HepG2 (cell line): ENCODE data around the gene SLC38A3. TPM values are rescaled to one million over a fixed set of nuclear protein-coding genes. Genes with fewer than 3 reads are reported as not detected.

Source experiments
- ATAC-seq: fragments of 200-7000 bp; cut with Tn5 transposase; 3 replicates; pipeline ENCODE4 v1.9.1; 2020; ENCODE audit warnings: mild to moderate bottlenecking, moderate library complexity
- BruUV-seq: library from RNA; stranded (reverse); fragments of 400-500 nt; replicated peaks from 2 replicates; lab custom pipeline; 2021; lab: Mats Ljungman, UMichigan
- CTCF ChIA-PET: fragments of 300-600 bp; formaldehyde crosslinking; extraction: SDS; loops from one replicate; lab custom pipeline; 2021; ENCODE audit warnings: low total read pairs, inconsistent platforms, low intra/inter-chr PET ratio; lab: Yijun Ruan, JAX
- POLR2A ChIA-PET: fragments of 350-600 bp; sonication (Branson Sonifier 250); formaldehyde crosslinking; loops from one replicate; lab custom pipeline; 2020; ENCODE audit warnings: antibody characterized with exemption, inconsistent platforms; lab: Yijun Ruan, JAX
- DNase-seq: peaks from one replicate; pipeline ENCODE4 v3.0.0-alpha.2; 2015; ENCODE audit warnings: low spot score
- FAIRE-seq: peaks from 3 replicates; lab custom pipeline; 2011; peaks lifted over from hg19 to GRCh38; lab: Jason Lieb, UNC
- H2AFZ ChIP-seq: one replicate; pipeline ENCODE4 v1.6.1; 2011; ENCODE audit warnings: low read length, inconsistent platforms
- H3K27ac ChIP-seq: fragments of 300-600 bp; 3 replicates; pipeline ENCODE4 v1.8.0; 2011; ENCODE audit warnings: mixed run types, mild to moderate bottlenecking, mixed read lengths, low read length, inconsistent platforms; ENCODE audit not compliant: insufficient read depth; ENCODE audit errors: extremely low read length
- H3K27me3 ChIP-seq, 2 experiments: fragments of 200-600 bp in 1 of 2; 2 replicates in 1 of 2; 3 replicates in 1 of 2; pipeline versions ENCODE4 v1.6.0 to v1.8.0; 2011; ENCODE audit warnings: low read length in 2 of 2, mild to moderate bottlenecking in 2 of 2, moderate library complexity in 2 of 2, inconsistent platforms in 1 of 2; ENCODE audit not compliant: insufficient read depth in 2 of 2, control insufficient read depth in 1 of 2
- H3K36me3 ChIP-seq, 2 experiments: fragments of 200-600 bp in 1 of 2; replicated peaks in 1 of 2; 2 replicates in 1 of 2; 3 replicates in 1 of 2; pipeline versions ENCODE4 v1.5.1 to v1.8.0; 2011; ENCODE audit warnings: low read length in 2 of 2, inconsistent platforms in 1 of 2; ENCODE audit not compliant: insufficient read depth in 2 of 2, control insufficient read depth in 1 of 2
- H3K4me1 ChIP-seq: 2 replicates; pipeline ENCODE4 v1.5.1; 2012; ENCODE audit warnings: low read length, inconsistent platforms; ENCODE audit not compliant: insufficient read depth
- H3K4me2 ChIP-seq: 2 replicates; pipeline ENCODE4 v1.6.0; 2011; ENCODE audit warnings: low read depth, low read length, inconsistent platforms
- H3K4me3 ChIP-seq, 3 experiments: fragments of 200-600 bp in 1 of 3; sonication (generic), shearing (Covaris generic) in 1 of 3; replicated peaks in 1 of 3; 2 replicates each; pipeline ENCODE4 v1.5.1; 2011 to 2016; ENCODE audit warnings: low read length in 3 of 3, inconsistent platforms in 2 of 3, low read depth in 2 of 3, mild to moderate bottlenecking in 2 of 3, control low read depth in 1 of 3, mixed read lengths in 1 of 3; ENCODE audit not compliant: insufficient read depth in 1 of 3
- H3K79me2 ChIP-seq: one replicate; pipeline ENCODE4 v1.6.1; 2011; ENCODE audit warnings: low read length, inconsistent platforms; ENCODE audit not compliant: insufficient read depth
- H3K9ac ChIP-seq: 2 replicates; pipeline ENCODE4 v1.6.0; 2011; ENCODE audit warnings: mild to moderate bottlenecking, low read depth, low read length, inconsistent platforms; ENCODE audit not compliant: insufficient read depth
- H3K9me3 ChIP-seq: 2 replicates; pipeline ENCODE4 v1.5.1; 2012; ENCODE audit warnings: mild to moderate bottlenecking, low read length
- H4K20me1 ChIP-seq: 2 replicates; pipeline ENCODE4 v1.6.0; 2011; ENCODE audit warnings: inconsistent platforms, mild to moderate bottlenecking, low read length, moderate library complexity; ENCODE audit not compliant: insufficient read depth
- IRX3 ChIP-seq: sonication (generic); formaldehyde crosslinking; IDR thresholded peaks from 2 replicates; pipeline ENCODE4 v1.8.1; 2023; ENCODE audit warnings: mild to moderate bottlenecking, low read depth, missing genetic modification reagents, borderline replicate concordance
- JUND ChIP-seq: sonication (generic); formaldehyde crosslinking; IDR thresholded peaks from 2 replicates; pipeline ENCODE4 v1.8.0; 2022; ENCODE audit warnings: mild to moderate bottlenecking, missing genetic modification reagents
- MAX ChIP-seq: IDR thresholded peaks from 2 replicates; pipeline ENCODE4 v1.6.1; 2012; ENCODE audit warnings: inconsistent platforms
- MEF2D ChIP-seq: sonication (generic); formaldehyde crosslinking; IDR thresholded peaks from 2 replicates; pipeline ENCODE4 v1.5.1; 2020; ENCODE audit warnings: mild to moderate bottlenecking, missing genetic modification reagents
- NR2C2 ChIP-seq: sonication (generic); formaldehyde crosslinking; IDR thresholded peaks from 2 replicates; pipeline ENCODE4 v1.4.0; 2020; ENCODE audit warnings: missing genetic modification reagents, mild to moderate bottlenecking, moderate library complexity, borderline replicate concordance
- RXRA ChIP-seq: sonication (generic); formaldehyde crosslinking; IDR thresholded peaks from 2 replicates; pipeline ENCODE4 v1.5.1; 2020; ENCODE audit warnings: missing genetic modification reagents
- TCF7L2 ChIP-seq: IDR thresholded peaks from 2 replicates; pipeline ENCODE4 v1.6.1; 2011; ENCODE audit warnings: mild to moderate bottlenecking, low read depth, low read length, moderate library complexity
- THAP11 ChIP-seq: IDR thresholded peaks from 2 replicates; pipeline ENCODE4 v1.6.1; 2016; ENCODE audit warnings: missing biosample characterization, missing genetic modification reagents
- TRIM24 ChIP-seq: sonication (generic); formaldehyde crosslinking; IDR thresholded peaks from 2 replicates; pipeline ENCODE4 v1.8.0; 2022; ENCODE audit warnings: mild to moderate bottlenecking, missing genetic modification reagents
- ZNF776 ChIP-seq: sonication (generic); formaldehyde crosslinking; IDR thresholded peaks from 2 replicates; pipeline ENCODE4 v1.4.0; 2020; ENCODE audit warnings: mild to moderate bottlenecking, missing genetic modification reagents
- ZSCAN9 ChIP-seq: IDR thresholded peaks from 2 replicates; pipeline ENCODE4 v1.6.1; 2016; ENCODE audit warnings: borderline replicate concordance
- WGBS: methylation state at CpG from one replicate; pipeline ENCODE4 v1.1.6; 2017; ENCODE audit warnings: low lambda C conversion rate; 5-methylcytosine and 5-hydroxymethylcytosine counted together
- in situ Hi-C: cut with HindIII; loops from 2 replicates; pipeline ENCODE4 v1.10.0; 2017; ENCODE audit warnings: low pct_unique_long_range_greater_than_20kb; ENCODE audit not compliant: extremely low pct_ligation_motif_present
- intact Hi-C: fragments of 100-400 bp; cut with micrococcal nuclease; formaldehyde crosslinking; loops from one replicate; pipeline ENCODE4 v1.10.0; 2022; ENCODE audit not compliant: unreplicated experiment
- polyA plus RNA-seq, 8 experiments: library from polyadenylated mRNA; depleted of rRNA in 3 of 8; stranded (reverse) in 7 of 8; unstranded in 1 of 8; fragments of >200 nt; fragmentation: Illumina TruSeq in 4 of 8; extraction: Trizol in 4 of 8; gene quantifications; 2 replicates each; pipeline versions ENCODE4 v1.2.1 to v1.2.3, GENCODE V29; 2011 to 2016; ENCODE audit warnings: low read depth in 4 of 8, missing spikeins in 1 of 8, mixed read lengths in 1 of 8; ENCODE audit not compliant: insufficient read depth in 1 of 8
- total RNA-seq, 5 experiments: library from RNA; depleted of rRNA; stranded (reverse); fragments of >200 nt; fragmentation: Illumina TruSeq; extraction: Trizol; gene quantifications; 2 replicates each; pipeline ENCODE4 v1.2.3, GENCODE V29; 2016; ENCODE audit warnings: low read depth in 1 of 5
- TF ChIP-seq, protein P1 (sequence below): sonication (generic); formaldehyde crosslinking; IDR thresholded peaks from 2 replicates; pipeline ENCODE4 v1.4.0; 2020; ENCODE audit warnings: missing genetic modification reagents
- TF ChIP-seq, protein P2 (sequence below): sonication (generic); formaldehyde crosslinking; IDR thresholded peaks from 2 replicates; pipeline ENCODE4 v1.4.0; 2020; ENCODE audit warnings: low read depth, missing genetic modification reagents
- TF ChIP-seq, protein P3 (sequence below): sonication (generic); formaldehyde crosslinking; IDR thresholded peaks from 2 replicates; pipeline ENCODE4 v1.4.0; 2020; ENCODE audit warnings: missing genetic modification reagents
- TF ChIP-seq, protein P4 (sequence below): sonication (generic); formaldehyde crosslinking; IDR thresholded peaks from 2 replicates; pipeline ENCODE4 v1.8.1; 2023; ENCODE audit warnings: mild to moderate bottlenecking, missing genetic modification reagents

The SLC38A3 gene
- total and polyA plus RNA-seq, 2 of the 13 experiments (the other 11 are each of a cell fraction or from before 2014, with no cell fraction given): 29.8 to 164 TPM

DNA sequence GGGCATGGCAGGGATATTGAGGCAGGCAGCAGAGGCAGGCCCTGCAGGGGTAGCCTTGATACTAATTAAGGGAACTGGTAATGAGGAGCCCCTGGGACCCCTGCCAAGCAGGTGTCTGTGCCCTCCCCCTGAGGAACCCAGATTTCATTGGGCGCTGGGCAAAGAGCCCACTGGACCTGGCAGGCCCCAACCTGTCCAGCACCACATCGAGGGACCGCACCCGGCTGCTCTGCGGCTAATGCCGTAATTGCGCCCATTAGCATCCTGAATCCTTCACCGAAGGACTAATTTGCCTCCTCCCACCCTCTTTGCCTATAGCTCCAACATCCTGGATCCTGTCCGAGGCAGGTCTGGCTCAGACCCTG, 50.2 kb downstream of the SLC38A3 start:
- Histone ChIP-seq H3K27me3 (no peaks in the 10 kb centered on the region), H3K9me3 (no peaks in the 10 kb centered on the region), H3K36me3 (peaks cover 16 to 34% of the 10 kb centered on the region in 2 experiments), H3K4me2 (no peak overlapping the region), H3K9ac (no peak overlapping the region), H3K79me2 (no peaks in the 10 kb centered on the region), H4K20me1 (no peaks in the 10 kb centered on the region), H3K4me1 (peaks cover 17% of the 10 kb centered on the region), H3K27ac (no peak overlapping the region), H2AFZ (no peak overlapping the region), H3K4me3 (no peak overlapping the region)
- TF ChIP-seq, protein P1, sequence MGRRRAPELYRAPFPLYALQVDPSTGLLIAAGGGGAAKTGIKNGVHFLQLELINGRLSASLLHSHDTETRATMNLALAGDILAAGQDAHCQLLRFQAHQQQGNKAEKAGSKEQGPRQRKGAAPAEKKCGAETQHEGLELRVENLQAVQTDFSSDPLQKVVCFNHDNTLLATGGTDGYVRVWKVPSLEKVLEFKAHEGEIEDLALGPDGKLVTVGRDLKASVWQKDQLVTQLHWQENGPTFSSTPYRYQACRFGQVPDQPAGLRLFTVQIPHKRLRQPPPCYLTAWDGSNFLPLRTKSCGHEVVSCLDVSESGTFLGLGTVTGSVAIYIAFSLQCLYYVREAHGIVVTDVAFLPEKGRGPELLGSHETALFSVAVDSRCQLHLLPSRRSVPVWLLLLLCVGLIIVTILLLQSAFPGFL (CRISPR knock-in tag): no peak
- TF ChIP-seq MAX (no peak), MEF2D (CRISPR knock-in tag) (no peak), ZSCAN9 (CRISPR knock-in tag) (no peak), JUND (CRISPR knock-in tag) (no peak), ZNF776 (CRISPR knock-in tag) (no peak), TRIM24 (CRISPR knock-in tag) (no peak), THAP11 (no peak), RXRA (no peak), IRX3 (no peak), NR2C2 (CRISPR knock-in tag) (no peak), TCF7L2 (no peak)
- TF ChIP-seq, protein P2, sequence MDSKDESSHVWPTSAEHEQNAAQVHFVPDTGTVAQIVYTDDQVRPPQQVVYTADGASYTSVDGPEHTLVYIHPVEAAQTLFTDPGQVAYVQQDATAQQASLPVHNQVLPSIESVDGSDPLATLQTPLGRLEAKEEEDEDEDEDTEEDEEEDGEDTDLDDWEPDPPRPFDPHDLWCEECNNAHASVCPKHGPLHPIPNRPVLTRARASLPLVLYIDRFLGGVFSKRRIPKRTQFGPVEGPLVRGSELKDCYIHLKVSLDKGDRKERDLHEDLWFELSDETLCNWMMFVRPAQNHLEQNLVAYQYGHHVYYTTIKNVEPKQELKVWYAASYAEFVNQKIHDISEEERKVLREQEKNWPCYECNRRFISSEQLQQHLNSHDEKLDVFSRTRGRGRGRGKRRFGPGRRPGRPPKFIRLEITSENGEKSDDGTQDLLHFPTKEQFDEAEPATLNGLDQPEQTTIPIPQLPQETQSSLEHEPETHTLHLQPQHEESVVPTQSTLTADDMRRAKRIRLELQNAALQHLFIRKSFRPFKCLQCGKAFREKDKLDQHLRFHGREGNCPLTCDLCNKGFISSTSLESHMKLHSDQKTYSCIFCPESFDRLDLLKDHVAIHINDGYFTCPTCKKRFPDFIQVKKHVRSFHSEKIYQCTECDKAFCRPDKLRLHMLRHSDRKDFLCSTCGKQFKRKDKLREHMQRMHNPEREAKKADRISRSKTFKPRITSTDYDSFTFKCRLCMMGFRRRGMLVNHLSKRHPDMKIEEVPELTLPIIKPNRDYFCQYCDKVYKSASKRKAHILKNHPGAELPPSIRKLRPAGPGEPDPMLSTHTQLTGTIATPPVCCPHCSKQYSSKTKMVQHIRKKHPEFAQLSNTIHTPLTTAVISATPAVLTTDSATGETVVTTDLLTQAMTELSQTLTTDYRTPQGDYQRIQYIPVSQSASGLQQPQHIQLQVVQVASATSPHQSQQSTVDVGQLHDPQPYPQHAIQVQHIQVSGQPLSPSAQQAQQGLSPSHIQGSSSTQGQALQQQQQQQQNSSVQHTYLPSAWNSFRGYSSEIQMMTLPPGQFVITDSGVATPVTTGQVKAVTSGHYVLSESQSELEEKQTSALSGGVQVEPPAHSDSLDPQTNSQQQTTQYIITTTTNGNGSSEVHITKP: no peak
- TF ChIP-seq, protein P3, sequence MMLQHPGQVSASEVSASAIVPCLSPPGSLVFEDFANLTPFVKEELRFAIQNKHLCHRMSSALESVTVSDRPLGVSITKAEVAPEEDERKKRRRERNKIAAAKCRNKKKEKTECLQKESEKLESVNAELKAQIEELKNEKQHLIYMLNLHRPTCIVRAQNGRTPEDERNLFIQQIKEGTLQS: no peak
- TF ChIP-seq, protein P4, sequence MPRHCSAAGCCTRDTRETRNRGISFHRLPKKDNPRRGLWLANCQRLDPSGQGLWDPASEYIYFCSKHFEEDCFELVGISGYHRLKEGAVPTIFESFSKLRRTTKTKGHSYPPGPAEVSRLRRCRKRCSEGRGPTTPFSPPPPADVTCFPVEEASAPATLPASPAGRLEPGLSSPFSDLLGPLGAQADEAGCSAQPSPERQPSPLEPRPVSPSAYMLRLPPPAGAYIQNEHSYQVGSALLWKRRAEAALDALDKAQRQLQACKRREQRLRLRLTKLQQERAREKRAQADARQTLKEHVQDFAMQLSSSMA (CRISPR knock-in tag): no peak
- FAIRE-seq (no peak), ATAC-seq (no peak), DNase-seq (no peak)
- BruUV-seq: no TSS peak
- intact Hi-C loops (no loop called here), in situ Hi-C loops (no loop called here)
- ChIA-PET CTCF (no interaction called here), POLR2A (interaction anchor here (0.8 to 1.7 kb wide), 2 partner anchors 20 to 59 kb away, joined by 3 to 6 read pairs; partner anchors contain the start of gene GNAI2)
- WGBS: 93% methylated on average over 9 of the region's 9 CpGs
